Hippocampal formation (tissue), 2 donors: Measurements from ENCODE around the gene RAB4A.
"Not testable (repeated sequence)": the region's sequence is repeated elsewhere in the genome, so short reads cannot be mapped to it uniquely, and the experiment has no call there.

Experiments used
- DNase-seq, 2 donors: peaks; one replicate each; lab custom pipeline; 2025; lab: John Stamatoyannopoulos, UW

Gene RAB4A

DNA sequence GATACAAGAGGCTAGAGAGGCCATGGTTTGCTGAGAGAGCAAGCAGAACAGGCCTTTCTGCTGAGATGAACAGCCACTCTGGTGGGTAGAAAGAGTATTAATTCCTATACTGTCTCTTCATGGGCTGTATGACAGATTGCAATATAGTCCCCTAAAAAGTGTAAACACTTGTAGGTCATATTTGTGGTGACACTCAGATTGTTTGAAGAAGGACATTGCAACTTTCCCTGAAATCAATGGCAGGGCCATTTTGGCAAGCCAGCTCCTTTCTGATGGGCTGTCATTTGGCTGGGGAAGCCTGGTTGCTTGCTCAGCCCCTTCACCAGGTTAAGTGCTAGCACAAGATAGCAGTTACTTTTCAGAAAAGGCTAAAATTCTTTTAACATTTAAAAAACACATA is 27.5 kb downstream of the RAB4A start:
- no peak for DNase-seq

DNA sequence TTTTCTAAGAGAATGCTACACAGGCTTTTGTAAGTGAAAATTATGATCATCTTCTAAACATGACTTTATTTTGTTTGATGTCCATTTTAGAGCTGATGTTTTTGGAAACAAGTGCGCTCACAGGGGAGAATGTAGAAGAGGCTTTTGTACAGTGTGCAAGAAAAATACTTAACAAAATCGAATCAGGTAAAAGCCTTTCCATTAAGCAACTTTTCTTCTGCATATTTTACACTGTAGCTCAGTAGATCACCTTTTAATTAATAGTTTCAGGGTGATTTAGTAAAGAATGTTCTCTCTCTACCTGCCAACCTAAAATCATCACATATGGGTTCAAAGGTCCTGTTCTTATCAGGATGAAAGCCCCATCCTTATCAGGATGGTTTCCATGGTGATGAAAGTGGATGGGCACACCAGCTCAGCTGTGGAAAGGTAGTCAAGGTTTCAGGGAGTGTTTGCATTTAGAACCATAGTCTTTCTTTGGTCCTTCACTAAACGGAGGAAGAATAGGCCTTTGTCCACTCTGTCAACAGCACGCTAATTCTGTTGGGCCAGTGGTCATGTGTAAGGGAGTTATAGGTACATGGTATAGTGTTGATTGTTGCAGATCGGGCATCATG is 28.1 kb downstream of the RAB4A start:
- no peak for DNase-seq

DNA sequence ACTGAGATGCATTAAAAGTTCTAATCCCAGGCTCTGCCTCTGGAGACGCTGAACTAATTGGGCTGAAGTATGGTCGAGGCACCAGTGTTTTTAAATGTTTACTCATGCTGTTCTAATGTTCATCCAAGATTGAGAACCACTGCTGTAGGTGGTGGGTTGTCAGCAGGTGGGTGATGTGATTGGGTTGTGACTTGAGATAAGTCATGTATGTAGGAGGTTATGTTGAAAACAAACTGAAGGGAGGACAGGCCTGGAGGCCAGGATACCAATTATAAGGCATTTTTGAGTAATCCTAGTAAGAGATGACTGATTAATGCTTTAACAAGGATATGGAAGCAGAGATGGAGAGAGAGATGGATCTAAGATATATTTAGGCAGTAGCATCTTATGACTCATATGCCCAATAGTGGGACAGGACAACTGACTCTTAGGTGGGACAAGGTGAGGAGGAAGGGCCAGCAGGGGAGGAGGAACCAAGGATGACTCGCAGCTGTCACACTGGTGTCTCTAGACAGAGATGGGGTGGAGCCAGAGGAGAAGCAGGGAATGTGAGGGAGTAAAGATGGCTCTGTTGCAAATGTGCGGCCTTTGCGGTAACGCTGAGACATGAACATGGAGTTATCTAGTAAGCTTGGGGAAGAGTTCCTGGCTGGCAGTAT is 29.3 kb downstream of the RAB4A start:
- no peak for DNase-seq

DNA sequence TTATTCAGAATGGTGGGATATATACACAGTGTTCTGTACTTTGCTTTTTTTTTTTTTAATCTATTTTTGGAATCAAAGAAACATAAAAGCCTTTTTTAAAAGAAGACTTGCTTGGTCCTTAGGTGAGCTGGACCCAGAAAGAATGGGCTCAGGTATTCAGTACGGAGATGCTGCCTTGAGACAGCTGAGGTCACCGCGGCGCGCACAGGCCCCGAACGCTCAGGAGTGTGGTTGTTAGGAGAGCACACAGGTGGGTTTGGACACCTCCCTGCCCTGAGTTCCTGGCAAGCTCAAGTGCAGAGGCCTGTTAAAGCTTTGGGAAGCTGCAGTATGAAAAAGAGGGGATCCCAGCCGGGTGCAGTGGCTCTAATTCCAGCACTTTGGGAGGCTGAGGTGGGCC is 31.8 kb downstream of the RAB4A start:
- no peak for DNase-seq

DNA sequence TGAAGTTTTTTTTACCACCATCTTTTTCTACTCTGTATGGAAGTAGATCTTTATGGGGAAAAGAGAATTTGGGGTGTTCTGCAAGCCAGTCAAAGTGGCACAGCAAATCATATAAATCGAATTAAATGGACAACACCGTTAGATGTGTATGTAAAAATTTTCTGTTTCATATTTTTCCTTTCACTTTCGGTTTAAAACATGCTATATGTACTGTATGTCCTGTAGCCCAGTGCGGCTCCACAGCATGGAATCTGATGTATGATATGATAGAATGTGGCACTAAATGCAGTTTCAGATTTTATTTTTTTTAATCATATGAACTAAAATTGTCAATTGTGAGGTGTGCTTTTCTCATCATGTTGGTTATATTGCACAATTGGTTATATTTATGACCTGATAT is 32.9 kb downstream of the RAB4A start:
- DNase-seq, result no peak

DNA sequence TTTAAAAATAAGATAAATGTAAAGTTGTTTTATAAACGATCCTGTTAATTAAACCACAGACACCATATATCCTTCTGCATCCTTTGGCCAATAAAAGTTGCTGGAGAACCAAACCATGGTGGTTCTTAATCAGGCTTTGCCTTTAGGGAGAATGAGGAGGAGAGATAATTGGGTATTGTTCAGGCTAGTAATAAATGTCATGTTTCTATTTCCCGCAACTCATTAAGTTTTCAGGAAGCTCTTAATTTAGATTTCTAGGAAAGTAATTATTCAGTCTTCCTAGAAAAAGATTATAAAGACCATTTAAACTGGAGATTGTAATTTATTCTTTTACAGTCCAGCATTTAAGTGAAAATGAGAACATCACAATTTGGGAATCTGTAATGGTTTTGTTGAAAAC is 34.5 kb downstream of the RAB4A start:
- DNase-seq, result no peak

DNA sequence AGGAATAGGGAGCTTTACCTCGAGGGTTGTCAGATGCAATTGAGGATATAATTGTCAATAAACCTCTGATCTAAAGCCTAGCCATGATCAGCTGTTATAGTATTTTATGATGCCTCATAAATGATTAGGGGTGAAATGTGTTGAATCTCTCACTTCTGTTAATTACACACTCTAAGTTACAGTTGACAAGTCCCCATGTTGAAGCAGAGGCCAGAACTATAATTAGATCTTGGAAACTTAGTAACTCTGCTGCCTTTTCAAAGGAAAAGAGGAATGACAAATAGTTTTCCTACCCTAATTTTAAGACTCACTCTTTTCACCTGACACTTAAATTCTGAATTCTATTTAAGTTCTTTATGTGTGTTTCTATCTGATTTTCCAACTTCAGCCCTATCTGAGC is 38.2 kb downstream of the RAB4A start:
- no peak for DNase-seq

DNA sequence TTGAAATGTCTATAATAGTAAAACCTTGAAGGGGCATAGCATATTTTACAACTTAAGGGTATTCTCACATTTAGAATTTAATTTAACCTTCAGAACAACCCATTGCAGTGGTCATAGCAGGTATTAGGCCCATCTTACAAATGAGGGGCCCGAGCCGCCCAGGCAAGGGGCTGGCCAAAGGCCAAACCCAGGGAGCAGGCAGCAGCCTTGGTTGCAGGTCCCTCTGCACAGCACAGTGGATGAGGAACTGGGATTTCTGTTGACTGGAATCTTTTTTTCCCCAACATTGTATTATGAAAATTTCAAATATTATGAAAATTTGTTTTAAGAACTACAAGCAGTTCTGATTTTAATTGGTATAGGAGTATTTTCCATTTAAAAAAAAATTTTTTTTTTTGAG is 38.8 kb downstream of the RAB4A start:
- no peak for DNase-seq

DNA sequence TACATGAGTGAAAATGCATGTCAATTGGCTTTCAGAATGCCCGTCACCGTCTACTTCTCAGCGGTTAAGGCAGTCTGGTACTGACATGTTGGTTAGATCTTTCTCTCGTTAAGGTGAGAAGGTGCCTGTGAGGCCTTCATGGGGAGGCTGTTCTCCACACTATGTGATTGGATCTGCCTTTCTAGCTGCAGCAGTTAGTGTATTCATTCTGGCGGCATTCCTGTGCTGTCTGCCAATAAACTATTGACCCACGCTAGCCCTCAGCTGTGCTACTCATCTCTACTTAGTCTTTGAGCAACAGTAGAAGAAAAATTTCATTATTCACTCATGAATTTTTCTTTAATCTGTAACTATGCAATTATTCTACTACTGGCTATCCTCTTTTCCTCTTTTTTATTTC is 39.9 kb downstream of the RAB4A start:
- no peak for DNase-seq

DNA sequence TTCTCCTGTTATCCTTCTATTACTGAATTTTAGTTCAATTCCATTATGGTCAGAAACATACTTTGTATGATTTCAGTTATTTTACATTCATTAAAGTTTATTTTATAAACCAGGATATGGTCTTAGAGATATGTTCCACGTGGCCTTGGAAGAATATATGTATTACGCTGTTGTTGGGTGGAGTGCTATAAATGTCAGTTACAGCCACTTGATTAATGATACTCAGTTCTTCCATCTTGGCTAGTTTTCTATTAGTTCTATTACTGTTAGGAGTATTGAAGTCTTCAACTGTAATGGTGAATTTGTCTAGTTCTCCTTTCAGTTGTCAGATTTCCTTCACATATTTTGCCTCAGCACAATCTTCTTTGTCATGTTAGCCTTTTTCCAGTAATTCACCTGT is 45.3 kb downstream of the RAB4A start:
- DNase-seq, result no peak

DNA sequence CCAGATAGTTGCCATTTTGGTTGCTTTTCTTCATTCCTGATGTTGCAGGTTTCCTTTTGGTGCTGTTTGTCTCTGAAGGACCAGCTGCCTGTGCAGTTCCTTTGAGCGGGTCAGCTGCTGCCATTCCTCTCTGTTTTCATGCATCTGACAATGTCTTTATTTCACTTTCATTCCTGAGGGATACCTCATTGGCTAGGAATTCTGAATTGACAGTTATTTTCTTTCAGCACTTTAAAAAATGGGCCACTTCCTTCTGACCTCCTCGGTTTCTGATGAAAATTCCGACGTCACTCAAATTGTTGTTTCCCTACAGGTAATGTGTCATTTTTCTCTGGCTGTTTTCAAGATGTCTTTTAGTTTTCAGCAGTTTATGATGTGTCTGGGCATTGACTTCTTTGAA is 47.1 kb downstream of the RAB4A start:
- DNase-seq, result no peak

DNA sequence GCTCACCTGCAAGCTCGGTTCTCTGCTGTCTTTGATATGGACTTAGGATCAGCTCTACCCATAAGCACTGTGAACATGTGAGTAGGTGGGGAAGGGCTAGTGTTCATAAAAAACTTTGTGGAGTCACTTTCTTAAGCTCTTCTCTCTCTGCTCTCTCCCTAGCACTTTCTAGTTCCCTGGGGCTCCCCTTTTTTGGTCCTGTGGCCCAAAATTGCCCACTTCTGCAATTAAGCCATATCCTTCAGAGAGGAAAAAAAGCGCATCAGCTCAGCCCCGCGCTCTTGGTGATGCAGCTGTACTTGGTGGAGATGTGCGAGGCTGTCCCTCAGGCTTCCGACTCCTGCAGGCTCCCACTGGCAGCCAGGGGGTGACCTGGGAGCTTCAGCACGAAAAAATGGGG is 48.6 kb downstream of the RAB4A start:
- no peak for DNase-seq

DNA sequence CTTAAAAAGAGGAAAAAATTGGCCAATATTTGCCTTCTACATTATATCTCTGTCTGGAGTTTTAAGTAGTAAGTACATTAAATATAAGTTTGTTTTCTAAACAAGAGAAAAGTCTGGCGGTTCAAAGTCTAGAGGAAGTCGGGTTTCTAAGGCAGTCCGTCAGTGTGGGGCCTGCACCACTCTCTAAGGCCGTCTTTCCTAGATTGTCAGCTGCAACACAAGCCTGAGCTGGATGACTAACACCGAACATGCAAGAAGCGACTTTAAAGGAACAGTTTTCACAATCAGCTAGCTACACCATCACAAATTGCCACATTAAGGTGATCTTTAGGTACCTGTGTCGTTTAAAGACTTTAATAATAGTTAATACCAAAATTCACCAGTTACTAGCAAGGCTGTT is 52.3 kb downstream of the RAB4A start:
- no peak for DNase-seq

DNA sequence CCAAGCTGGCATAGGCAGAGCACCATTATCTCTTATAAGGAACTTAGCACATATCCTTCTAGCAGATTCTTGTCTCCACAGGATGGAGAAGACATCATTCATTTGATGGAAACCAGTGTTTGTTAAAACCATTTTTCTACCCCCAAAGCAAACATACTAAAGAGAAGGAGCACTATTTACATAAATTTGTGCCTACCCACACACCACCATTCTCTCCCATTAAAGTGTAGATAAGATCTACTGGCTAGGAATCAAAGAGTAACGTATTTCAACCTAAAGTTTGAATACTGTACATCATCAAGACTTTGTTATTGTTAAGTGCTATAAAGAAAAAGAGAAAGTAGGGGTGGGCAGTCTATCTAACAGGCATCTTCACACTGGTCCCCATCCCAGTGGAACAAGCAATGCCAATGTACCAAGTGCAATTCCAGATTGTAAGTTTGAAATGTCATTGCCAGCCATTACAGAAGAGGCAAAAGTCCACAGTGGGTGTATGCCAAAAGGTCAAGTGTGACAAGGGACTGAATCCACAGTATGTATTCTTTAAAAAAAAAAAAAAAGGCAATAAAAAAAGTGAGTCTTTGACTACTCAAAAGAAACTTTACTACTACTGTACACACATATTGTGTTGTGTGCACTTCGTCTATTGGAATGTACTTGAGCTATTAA is 53.1 kb downstream of the RAB4A start:
- no peak for DNase-seq

DNA sequence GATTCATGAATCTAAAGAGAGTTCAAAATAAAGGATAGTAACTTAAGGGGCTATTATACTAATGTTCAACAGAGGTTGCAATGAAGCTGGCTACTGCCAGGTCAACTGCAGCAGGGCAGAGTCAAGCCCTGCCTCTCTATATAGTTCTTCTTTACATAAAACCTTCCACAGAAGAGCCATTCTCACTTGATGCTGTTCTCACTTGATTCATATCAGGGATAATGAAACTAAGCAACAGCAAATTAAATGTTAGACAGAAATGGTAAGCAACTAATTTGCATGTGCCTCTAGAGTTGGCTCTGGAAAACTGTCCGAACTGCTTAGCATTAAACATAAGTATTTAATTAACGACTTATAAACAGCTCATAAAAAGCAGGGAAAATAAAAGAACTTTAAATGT is 54.5 kb downstream of the RAB4A start:
- DNase-seq, result no peak

DNA sequence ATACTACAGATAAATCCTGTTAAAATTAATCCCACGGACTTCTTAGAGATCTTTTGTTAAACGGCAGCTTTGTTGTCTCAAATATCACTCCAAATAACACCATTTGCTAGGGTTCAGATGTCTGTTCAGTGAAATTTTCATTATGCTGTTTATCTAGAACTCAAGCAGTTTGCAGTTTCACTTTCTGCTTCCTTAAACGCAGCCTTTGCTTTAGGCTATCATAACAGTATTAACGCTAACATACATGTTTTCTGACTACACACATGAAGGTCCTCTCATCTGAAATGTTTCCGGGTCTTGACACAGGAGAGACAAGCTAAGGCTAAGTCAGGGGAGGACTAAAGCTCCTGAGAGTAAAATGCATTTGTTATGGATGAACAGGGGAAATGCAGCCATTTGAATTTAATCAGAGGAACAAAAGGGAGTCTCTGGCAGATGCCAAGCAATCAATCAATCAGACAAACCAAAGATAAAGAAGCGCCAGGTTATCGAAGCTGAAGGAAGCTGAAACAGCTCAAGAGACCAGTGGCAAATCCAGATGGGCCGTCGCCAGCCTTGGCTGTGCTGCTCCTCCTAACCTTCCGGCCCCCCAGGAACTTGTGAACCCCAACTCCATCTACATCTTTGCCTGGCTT is 55.1 kb downstream of the RAB4A start:
- no peak for DNase-seq

DNA sequence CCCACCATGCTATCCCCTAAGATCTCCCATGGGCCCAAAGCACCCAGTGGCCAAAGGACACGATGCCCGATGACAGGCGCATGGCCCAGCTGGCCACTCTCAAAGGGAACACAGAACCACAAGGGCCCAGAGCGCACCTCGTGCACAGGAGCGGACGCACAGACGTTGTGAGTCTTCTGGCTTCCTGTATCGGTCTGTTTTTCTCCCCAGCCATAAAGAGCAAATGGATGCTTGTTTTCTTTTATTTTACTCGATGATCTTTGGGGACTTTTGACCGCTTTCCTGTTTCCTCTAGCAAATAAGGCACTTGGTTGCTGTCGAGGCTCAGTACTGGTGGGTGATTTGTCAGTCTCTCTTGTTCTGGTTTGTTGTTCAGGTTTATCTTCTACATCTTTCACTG is 55.7 kb downstream of the RAB4A start:
- DNase-seq, result no peak

DNA sequence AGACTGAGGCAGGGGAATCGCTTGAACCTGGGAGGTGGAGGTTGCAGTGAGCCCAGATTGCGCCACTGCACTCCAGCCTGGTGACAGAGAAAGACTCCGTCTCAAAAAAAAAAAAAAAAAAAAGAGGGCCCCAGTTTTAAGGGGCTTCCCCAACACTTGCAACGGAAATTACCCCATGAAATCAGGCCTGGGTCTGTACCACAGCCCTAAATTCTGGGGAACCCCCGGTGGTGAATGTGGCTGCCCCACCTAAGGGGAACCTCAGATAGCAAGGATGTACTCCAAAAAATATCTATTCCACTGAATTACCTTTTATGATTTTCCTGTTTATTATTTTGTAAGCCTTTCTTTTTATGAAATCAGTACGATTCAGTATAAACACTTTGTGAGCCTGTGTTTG is 56.9 kb downstream of the RAB4A start:
- not testable (repeated sequence) for DNase-seq

DNA sequence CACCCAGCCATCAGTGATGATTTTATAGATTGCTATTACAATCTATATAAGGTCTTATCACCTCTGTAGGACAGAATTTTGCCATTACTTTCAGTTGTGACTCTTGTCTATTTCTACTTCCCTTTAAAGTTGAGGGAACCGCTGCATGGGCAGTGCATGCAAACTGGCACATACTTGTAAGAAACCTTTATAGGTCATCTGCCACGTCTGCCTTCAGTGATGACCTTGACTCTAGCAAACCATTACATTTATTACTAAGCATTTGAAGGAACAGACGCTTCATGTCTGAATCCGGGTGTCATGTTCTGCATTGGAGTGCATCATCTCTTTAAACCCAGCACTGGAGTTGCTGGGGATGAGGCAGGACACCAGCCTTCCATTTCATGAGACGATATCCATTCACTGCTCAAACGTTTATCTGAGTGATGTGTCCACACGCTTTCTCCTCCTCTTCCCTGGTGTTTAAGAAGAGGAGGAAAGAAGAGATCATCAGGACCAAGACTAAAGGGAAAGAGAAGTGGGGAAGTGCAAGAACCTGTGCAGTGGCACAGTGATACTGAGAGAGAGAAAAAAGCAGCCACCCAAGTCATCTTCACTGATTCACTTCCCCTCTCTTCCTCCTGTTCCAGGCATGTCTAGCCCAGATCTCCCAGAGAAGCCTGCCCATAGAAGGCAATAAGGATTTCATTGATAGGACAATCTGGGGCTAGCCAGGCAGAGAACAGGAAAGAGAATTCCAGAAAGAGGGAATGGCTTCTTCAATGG is 57.9 kb downstream of the RAB4A start:
- no peak for DNase-seq

DNA sequence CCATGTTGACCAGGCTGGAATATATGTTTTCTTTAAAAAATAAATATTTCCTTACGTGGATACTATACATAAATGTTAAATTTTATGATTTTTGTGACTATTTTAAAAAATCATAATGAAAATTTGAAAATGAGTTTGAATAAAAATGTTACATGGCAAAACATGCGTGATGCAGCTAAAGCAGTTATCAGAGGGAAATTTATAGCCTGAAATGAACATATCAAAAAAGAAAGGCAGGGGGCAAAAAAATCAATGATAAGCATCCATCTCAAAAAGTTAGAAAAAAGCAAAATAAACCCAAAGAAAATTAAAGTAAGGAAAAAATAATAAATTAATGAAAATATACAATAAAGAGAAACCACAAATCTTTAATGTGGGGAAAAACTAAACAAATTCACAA is 63.4 kb downstream of the RAB4A start:
- no peak for DNase-seq

DNA sequence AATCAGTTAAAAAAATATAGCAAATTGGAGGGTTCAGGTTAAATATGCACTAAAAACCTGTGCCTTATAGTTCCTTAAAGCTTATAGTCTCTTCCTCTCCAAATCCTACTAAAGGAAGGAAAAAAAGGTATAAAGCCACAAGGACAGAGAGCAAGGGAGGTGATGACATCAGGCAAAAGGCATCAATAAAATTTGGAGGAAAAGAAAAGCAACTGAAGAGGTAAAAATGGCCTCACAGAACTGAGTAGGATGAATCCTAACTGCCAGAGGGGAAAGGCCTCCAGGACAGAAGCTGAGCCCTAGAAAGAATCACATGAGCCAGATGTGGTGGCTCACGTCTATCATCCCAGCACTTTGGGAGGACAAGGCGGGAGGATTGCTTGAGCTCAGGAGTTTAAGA is 63.8 kb downstream of the RAB4A start:
- no peak for DNase-seq

DNA sequence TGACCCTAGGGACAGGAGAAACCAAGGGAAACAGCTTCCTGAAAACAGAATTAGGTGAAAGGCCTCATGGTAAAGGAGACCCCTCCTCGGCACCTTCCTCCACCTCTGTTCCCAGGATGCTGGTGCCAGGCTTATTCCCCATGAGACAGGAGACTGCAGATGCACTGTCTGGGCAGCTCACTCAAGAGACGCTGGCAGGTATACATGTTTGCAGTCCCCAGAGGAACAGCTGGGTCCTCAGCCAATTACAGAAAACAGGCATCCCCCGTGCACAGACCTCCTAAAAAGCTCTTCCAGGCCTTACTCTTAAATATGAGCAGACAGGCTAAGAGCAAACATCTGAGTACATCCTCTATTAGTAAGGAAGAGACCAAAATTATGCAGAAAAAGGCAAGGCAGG is 65.4 kb downstream of the RAB4A start:
- DNase-seq, result no peak
